Inferior parietal cortex (tissue), 1 donor: Measurements from ENCODE around the gene THAP10.

Source experiments
- DNase-seq: peaks from one replicate; pipeline ENCODE4 v3.0.0-alpha.2; 2016; ENCODE audit errors: extremely low spot score

The THAP10 gene

DNA sequence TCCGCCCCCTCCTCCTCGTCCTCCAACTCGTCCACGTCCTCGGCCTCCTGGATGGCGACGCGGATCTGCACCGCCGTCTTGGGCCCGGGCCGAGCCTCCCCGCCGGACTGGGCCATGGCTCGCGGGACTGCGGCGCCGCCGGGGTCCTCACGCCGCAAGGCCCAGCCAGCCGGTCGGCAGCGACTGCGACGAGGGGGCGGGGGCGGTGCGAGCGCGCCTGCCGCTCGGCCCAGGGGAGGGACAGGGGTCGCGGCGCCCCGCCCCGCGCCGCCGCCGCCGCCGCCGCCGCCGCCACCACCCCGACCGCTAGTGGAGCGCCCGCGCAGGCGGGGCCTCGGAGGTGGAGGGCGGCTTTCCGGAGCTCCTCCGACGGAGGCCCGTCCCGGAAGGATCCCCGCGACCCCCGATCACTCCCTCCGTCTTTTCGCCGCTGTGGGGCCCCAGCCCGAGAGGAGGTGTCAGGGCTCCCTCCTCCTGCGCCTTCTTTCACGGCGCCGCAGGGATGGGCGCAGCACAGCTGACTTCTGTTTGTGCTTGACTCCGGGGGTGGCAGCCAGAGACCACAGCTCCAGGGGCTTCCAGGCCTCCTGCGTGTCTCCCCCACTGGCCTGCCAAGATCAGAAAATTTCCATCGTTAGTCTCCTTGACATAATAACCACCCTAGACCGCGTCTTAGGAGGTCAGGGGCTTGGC, 38.1 kb downstream of the THAP10 start, which contains the start of gene LARP6:
TSS of gene LARP6 (minus strand) at position 185 of the 693 bp plus-strand sequence. CDS start at position 116, 69 bp downstream.
- DNase-seq = peak; percentile 46

DNA sequence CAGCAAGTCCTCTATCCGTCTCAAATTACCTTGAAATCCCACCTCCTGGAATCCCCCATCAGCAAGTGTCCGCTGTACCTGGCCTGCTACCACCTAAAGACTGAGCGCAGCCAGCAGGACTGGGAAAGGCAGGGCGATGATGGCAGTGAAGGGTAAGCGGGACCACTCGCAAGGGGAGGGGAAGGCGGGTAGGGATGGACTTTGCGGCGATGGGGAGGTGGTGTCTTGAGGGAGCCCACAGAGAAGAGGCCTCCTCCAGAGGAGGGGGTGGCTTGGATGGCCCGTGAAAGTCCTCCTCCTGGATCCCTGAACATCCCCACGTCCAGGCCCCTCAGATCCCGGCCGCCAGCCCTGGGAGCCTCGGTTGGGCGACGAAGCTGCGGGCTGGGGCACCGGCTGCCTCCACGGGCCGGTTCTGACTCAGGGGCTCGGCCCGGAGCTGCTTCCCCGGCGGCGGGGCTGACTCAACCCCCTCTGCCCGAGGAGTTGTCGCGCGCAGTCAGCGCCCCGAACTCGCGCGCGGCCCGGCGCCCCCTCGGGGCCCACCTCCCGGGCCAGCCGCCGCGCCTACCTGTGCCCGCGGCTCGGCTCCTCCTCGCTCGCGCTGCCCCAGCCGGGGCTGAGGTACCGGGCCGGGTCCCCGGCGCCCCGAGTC, 38.8 kb downstream of the THAP10 start:
- DNase-seq = no peak

DNA sequence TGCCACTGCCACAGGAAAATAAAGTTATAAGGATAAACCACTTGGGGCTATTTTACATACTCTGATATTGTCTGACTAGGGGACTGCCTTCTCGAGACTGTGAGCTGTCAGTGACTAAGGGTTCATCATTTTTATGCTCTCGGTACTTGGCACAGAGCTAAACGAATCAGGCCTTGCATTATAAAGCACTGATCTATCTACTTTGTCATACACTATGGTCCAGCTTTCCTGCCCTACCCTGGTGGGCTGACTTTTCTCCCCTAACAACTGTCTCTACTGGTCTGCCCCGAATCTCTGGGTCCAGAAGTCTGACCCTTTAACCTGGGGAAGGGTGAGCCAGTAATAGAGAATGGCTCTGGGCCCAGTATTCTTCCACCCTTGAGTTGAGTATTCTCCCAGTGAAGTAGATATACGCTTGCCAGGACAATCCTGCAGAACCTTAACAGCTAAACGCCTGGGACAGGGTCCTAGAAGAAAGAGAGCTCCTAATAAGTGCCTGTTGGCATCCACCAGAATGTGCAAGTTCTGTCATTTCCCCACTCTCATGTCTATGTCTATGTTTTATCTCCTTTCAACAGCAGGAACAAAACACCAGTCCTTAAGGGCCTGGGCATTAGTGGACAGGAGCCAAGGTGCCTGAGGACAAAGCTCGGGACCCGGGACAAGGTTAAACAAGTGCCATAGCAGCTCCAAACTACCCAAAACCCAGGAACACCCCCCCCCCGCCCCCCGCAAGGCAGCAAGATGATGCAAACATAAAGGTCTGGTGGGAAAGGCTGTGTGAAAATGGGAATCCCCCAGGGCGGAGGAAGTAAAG, 39.5 kb downstream of the THAP10 start:
- DNase-seq = no peak

DNA sequence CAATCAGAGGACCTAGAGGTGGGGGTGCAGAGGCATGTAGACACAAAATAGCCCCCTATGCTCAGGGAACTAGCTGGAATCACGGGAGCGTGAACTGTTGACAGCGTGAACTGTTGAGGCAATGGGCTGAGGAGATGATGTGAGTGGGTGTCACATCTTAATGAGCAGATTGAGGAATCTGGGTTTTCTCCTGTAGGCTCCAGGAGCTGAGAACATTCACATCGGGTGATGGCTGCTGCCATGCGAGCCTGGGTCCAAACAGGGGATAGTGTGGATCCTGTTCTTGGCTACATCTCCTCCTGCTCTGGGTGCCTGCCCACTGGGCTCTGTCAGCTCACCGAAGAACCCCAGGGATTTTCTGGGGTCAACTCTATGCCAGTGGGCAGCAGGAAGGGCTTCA, 40.3 kb downstream of the THAP10 start:
- DNase-seq = no peak

DNA sequence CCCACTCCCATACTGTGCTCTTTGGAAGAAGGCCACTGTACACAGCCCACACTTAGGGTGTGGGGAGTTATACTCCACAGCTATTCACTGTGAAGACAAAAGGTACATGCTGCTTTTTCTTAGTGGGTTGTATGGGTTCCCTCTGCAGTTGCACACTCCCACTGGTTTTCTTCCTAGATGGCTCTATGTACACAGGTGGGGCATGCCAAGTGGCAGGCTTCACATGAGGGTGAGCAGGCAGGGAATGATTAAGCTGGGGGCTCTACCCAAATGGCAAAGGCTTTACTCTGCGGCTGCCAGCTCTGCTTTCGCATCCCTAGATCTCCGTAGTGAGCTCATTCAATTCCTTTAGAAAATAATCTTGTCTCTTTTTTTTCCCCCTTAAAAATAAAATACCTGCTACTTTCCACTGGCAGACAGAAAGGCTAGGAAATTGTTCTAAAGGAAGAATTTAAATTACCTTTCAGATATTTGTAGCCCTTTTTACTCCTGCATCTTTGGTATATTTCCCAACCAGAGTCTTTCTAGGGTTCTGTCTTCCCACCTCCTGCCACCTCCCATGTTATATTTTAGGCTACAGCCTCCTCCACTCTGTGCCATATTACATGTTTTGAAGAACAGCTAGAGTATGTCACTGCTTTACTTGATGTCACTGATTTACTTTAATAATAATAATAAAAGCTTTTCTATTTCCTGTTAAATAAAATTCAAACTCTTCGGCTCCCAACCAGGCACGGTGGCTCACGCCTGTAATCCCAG, 46.5 kb downstream of the THAP10 start:
- no peak for DNase-seq

DNA sequence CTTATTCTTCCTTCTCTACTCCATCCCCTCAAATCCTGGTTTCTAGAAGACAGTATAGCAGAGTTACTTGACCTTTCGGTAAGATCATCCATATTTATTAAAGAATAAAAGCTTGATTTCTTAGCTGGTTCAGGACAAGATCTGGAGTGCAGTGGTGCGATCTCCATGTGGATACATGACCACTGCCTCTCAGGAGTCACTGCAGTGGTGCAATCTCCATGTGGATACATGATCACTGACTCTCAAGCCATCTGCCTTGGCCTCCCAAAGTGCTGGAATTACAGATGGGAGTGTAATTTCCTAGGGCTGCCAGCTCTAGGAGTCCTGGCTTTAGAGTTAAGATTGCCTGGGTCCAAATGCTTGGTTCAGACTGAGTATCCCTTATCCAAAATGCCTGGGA, 54.8 kb downstream of the THAP10 start:
- DNase-seq = no peak

DNA sequence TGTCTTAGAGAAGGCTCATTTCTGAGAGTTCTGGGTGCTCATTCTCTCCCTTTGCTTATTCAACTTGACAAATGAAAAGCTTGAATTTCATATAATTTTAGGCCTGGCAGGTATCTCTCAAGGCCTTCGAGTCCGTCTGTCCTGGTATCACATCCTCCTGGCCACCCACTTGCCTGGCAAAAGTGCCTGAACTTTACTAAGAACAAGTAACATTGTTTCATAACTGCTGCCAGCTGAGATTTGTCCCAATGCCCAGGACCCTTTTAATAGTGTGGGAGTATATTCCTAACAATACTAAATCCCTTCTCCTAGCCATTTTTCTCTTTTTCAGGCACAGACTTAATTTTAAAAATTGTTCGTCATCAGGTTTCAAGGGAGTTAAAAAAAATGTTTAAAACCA, 56.4 kb downstream of the THAP10 start:
- DNase-seq = no peak

DNA sequence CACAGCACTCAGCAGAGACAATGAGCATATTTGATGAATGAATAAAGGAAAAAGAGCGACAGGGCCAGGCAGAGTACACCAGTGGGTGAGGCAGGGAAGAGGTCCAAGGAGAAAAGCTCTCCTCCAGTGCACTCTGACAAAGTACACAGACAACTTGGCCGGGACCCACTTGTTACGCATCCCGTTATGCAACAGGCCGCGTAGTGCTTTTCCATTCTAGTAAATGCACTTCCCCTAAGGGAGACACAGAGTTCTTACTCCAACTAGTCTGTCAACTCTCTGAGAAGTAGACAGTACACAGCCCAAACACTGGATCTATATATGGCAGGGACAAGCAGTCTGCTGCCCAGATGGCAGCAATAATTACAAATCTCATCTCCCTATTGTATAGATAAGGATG, 56.8 kb downstream of the THAP10 start:
- DNase-seq = peak; percentile 73

DNA sequence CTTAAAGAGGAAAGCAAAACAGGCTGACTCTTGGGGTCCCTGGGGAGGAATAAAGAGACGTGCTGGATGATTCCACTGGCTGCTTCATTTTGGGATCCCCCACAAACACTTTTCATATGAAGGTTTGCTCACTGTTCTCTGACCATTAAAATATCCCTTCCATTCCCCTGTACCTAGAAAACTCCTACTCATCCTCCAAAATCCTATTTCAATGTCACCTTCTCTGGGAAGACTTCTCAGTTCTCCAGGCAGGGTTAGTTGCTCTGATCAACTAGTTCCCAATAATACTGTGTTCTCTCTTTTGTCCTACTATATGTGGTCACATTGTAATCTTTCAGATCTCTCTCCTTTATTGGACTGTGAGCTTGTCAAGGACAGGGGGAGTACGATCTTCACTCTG, 57.2 kb downstream of the THAP10 start:
- DNase-seq = no peak

DNA sequence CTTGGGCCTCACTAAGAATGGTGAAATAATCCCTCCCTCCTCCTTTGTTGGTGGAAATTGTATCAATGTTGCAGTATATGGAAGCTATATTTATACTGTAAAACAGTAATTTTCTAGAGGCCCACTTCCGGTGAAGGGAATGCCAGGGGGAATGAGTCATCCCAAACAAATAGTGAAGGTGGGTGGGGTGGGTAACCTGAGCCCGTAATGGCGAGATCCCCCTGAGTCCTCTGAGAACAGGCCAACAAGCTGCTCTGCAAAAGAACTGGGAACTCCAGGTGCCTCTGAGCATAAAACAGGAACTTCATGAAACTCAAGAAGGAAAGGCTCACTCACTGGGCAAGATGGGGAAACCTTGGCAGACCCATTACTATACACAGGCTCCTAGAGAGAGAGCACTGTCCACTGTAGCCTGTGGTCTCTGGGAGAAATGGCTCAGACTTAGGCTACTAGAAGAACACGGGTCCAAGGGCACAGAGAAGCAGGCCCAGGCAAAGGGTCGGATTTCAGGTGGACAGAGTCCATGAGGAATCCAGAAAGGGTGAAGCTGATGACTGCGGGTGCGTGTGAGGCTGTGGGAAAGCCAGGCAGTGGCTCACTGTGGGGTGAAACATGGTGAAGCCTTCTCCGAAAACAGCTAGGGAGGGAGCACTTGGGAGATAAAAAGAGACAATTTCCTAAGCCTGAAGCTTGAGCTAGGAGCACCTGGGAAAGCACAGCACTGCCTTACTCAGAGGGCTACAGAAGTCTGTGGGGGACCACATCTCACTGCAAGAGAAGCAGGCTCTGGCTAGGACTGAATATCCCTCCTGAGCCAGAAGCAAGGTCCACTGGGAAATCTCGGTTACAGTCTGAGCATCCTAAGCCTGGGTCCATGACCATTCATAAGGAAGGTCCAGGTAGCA, 58.1 kb downstream of the THAP10 start:
- no peak for DNase-seq

DNA sequence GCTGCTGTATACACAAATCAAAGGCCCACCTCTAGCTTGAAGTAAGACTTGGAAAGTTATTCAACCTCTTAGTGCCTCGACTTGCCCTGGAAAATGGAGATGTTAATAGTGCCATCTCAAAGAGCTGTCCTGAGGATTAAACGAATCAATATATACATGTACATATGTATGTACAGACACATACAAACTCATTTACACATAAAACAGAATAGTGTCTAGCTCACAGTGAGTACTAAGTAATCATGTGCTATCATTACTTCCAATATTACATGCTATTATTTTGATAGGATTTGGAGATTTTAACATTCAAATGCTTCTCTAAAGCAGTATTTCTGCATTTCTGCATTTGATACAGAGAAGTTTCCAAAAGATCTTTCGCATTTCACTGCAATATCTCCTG, 58.8 kb downstream of the THAP10 start:
- DNase-seq = no peak

DNA sequence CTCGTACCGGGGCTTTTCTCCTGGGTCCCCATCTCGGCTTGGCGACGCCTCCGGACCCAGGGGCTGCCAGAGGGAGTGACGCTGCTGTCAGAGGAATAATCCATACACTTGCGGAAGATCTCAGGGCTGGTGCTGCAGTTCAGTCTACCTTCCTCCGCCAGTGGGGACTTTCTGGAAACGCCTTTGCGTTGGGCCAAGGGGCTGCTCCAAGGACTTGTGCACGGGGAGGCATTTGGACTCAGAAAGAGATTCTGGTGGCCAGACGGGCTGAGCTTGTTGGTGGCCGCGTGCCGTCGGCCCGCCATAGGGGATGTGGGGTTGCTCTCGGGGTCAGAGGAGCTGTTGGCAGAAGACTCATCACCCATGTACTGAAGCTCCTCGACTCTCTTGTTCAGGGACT, 60.1 kb downstream of the THAP10 start:
- no peak for DNase-seq
